PC-9 (cell line): ENCODE data around the gene POU6F2.

Experiments
- CTCF ChIP-seq: fragments of 200-600 bp; sonication (generic); conservative IDR thresholded peaks from 2 replicates; pipeline ENCODE4 v1.6.1; 2017; ENCODE audit warnings: mixed run types, antibody characterized with exemption, mild to moderate bottlenecking, moderate library complexity
- EZH2 ChIP-seq: fragments of 200-600 bp; sonication (generic); IDR thresholded peaks from 2 replicates; pipeline ENCODE4 v1.8.0; 2017; ENCODE audit warnings: antibody characterized with exemption, low read depth

- TF ChIP-seq CTCF (no peak), EZH2 (no peak)
Measured at GRCh38 chr7:39042670-39043069, 65.0 kb downstream of the POU6F2 start.
